ENCODE measurements around the gene ZNF106.

DNA sequence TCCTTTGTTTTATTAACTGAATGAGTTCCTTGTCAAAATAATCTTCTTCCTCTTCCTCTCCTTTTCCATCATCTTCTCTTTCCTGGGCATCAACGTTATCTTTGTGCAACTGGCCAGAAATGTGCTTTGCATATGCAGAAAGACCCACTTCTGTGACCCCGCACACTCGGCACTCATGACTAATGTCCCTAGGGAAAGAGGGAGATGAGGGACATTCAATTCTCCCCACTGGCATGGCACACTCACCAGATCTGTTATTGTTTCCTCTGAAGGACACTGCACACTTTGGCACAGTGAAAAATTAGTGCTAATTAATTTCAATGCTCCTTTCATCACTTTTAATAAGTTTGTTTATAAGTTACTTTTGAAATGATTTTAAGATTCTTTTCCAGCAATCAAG, 34.0 kb downstream of the ZNF106 start:
- TF ChIP-seq POLR2A (IDR thresholded peaks at IDR 0.05; ENCODE audit: low read depth, low read length) (no peak), RAD21 (IDR thresholded peaks at IDR 0.05; ENCODE audit: low read length) (no peak), MAZ (IDR thresholded peaks at IDR 0.05; ENCODE audit: borderline replicate concordance, low read depth, low read length) (no peak), CTCF (conservative IDR thresholded peaks at IDR 0.05; ENCODE audit: low read depth, low read length) (no peak), USF2 (IDR thresholded peaks at IDR 0.05; ENCODE audit: low read depth, low read length) (no peak), SMC3 (IDR thresholded peaks at IDR 0.05; ENCODE audit: low read depth, low read length) (no peak), CEBPB (IDR thresholded peaks at IDR 0.05; ENCODE audit: low read depth, low read length) (no peak), RCOR1 (IDR thresholded peaks at IDR 0.05; ENCODE audit: insufficient replicate concordance, low read length) (no peak), MXI1 (IDR thresholded peaks at IDR 0.05; ENCODE audit: borderline replicate concordance, low read depth, low read length) (no peak), FOS (IDR thresholded peaks at IDR 0.05; ENCODE audit: low read depth, low read length) (no peak), BHLHE40 (IDR thresholded peaks at IDR 0.05; ENCODE audit: low read depth, low read length) (no peak), NFE2L2 (IDR thresholded peaks at IDR 0.05; ENCODE audit: low read depth, low read length) (no peak), CHD1 (IDR thresholded peaks at IDR 0.05; ENCODE audit: low read depth, low read length) (no peak)
- TF ChIP-seq, protein P1, sequence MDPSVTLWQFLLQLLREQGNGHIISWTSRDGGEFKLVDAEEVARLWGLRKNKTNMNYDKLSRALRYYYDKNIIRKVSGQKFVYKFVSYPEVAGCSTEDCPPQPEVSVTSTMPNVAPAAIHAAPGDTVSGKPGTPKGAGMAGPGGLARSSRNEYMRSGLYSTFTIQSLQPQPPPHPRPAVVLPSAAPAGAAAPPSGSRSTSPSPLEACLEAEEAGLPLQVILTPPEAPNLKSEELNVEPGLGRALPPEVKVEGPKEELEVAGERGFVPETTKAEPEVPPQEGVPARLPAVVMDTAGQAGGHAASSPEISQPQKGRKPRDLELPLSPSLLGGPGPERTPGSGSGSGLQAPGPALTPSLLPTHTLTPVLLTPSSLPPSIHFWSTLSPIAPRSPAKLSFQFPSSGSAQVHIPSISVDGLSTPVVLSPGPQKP (IDR thresholded peaks at IDR 0.05; ENCODE audit: borderline replicate concordance, low read depth, low read length) = no peak
